Endothelial cell of umbilical vein (primary cell): ENCODE measurements around the gene USHBP1. TPM values are rescaled to one million over a fixed set of nuclear protein-coding genes. Genes with fewer than 3 reads are reported as not detected.

ENCODE experiments used
- BruUV-seq: library from RNA; stranded (reverse); fragments of 400-500 nt; replicated peaks from 2 replicates; lab custom pipeline; 2021; lab: Mats Ljungman, UMichigan
- CTCF ChIA-PET: fragments of 300-600, 350-600 bp; sonication (Branson Sonifier 250); formaldehyde crosslinking; loops from one replicate; lab custom pipeline; 2021; ENCODE audit warnings: antibody characterized with exemption, inconsistent platforms; lab: Charles Lee
- POLR2A ChIA-PET: fragments of 300-600, 350-600 bp; sonication (Branson Sonifier 250); formaldehyde crosslinking; loops from one replicate; lab custom pipeline; 2021; ENCODE audit warnings: antibody characterized with exemption, inconsistent platforms; lab: Charles Lee
- DNase-seq: peaks from one replicate; pipeline ENCODE4 v3.0.0-alpha.2; 2011; ENCODE audit warnings: low read depth, low spot score
- FAIRE-seq: peaks from 2 replicates; lab custom pipeline; 2011; peaks lifted over from hg19 to GRCh38; lab: Jason Lieb, UNC
- H2AFZ ChIP-seq: 2 replicates; pipeline ENCODE4 v1.6.0; 2012; ENCODE audit warnings: low read depth, low read length, control low read depth, inconsistent platforms
- H3K27ac ChIP-seq: 2 replicates; pipeline ENCODE4 v1.5.1; 2011; ENCODE audit warnings: low read depth, mild to moderate bottlenecking, control low read depth, low read length, moderate library complexity; ENCODE audit not compliant: insufficient read depth
- H3K27me3 ChIP-seq, 2 experiments: 2 replicates each; pipeline versions ENCODE4 v1.6.0 to v1.6.1; 2011; ENCODE audit warnings: low read length in 2 of 2, mixed read lengths in 1 of 2; ENCODE audit not compliant: control insufficient read depth in 2 of 2, insufficient read depth in 2 of 2
- H3K36me3 ChIP-seq, 2 experiments: 2 replicates in 1 of 2; 3 replicates in 1 of 2; pipeline ENCODE4 v1.5.1; 2011; ENCODE audit warnings: low read length in 2 of 2, mild to moderate bottlenecking in 1 of 2, moderate library complexity in 1 of 2; ENCODE audit not compliant: control insufficient read depth in 2 of 2, insufficient read depth in 2 of 2; ENCODE audit errors: extremely low read depth in 1 of 2
- H3K4me1 ChIP-seq: 3 replicates; pipeline ENCODE4 v1.5.1; 2011; ENCODE audit warnings: mild to moderate bottlenecking, low read length; ENCODE audit not compliant: control insufficient read depth, insufficient read depth; ENCODE audit errors: extremely low read depth
- H3K4me2 ChIP-seq: 2 replicates; pipeline ENCODE4 v1.6.1; 2011; ENCODE audit warnings: low read length, control low read depth, mixed read lengths; ENCODE audit not compliant: insufficient read depth
- H3K4me3 ChIP-seq, 3 experiments: fragments of 200-600 bp in 1 of 3; sonication (generic), shearing (Covaris generic) in 1 of 3; replicated peaks in 1 of 3; 2 replicates each; pipeline ENCODE4 v1.5.1; 2011 to 2016; ENCODE audit warnings: control low read depth in 3 of 3, low read length in 3 of 3, mild to moderate bottlenecking in 2 of 3, inconsistent platforms in 1 of 3, low read depth in 1 of 3, moderate library complexity in 1 of 3; ENCODE audit not compliant: insufficient read depth in 1 of 3
- H3K79me2 ChIP-seq: 2 replicates; pipeline ENCODE4 v1.6.0; 2012; ENCODE audit warnings: low read length, inconsistent platforms; ENCODE audit not compliant: control insufficient read depth, insufficient read depth
- H3K9ac ChIP-seq: replicated peaks from 2 replicates; pipeline ENCODE3; 2011; ENCODE audit warnings: low read length, control low read depth; ENCODE audit not compliant: insufficient read depth; ENCODE audit errors: extremely low read depth
- H3K9me1 ChIP-seq: replicated peaks from 3 replicates; pipeline ENCODE4 v1.6.0; 2011; ENCODE audit warnings: mild to moderate bottlenecking, low read length; ENCODE audit not compliant: control insufficient read depth, insufficient read depth; ENCODE audit errors: extremely low read depth
- H3K9me3 ChIP-seq: replicated peaks from 2 replicates; pipeline ENCODE4 v1.5.1; 2012; ENCODE audit warnings: low read length, inconsistent platforms; ENCODE audit not compliant: control insufficient read depth, insufficient read depth
- H4K20me1 ChIP-seq: replicated peaks from 2 replicates; pipeline ENCODE3; 2011; ENCODE audit warnings: mild to moderate bottlenecking, low read length; ENCODE audit not compliant: control insufficient read depth, insufficient read depth; ENCODE audit errors: extremely low read depth
- EZH2 ChIP-seq: IDR thresholded peaks from 2 replicates; pipeline ENCODE4 v1.6.1; 2012; ENCODE audit warnings: borderline replicate concordance, low read depth, mild to moderate bottlenecking, moderate library complexity, low read length, inconsistent platforms; ENCODE audit not compliant: severe bottlenecking
- FOS ChIP-seq: IDR thresholded peaks from 2 replicates; pipeline ENCODE4 v1.6.1; 2011; ENCODE audit warnings: mild to moderate bottlenecking, low read length, moderate library complexity, borderline replicate concordance; ENCODE audit not compliant: insufficient read depth
- GATA2 ChIP-seq: IDR thresholded peaks from 2 replicates; pipeline ENCODE4 v1.7.0; 2011; ENCODE audit warnings: low read depth, mild to moderate bottlenecking, moderate library complexity, mixed read lengths, low read length; ENCODE audit not compliant: insufficient read length, insufficient read depth
- JUN ChIP-seq: IDR thresholded peaks from 2 replicates; pipeline ENCODE4 v1.6.1; 2011; ENCODE audit warnings: borderline replicate concordance, low read depth; ENCODE audit not compliant: insufficient read length, insufficient read depth
- MYC ChIP-seq: IDR thresholded peaks from one replicate; pipeline ENCODE4 v1.6.1; 2011; ENCODE audit warnings: mild to moderate bottlenecking, low read depth, low read length
- POLR2A ChIP-seq: IDR thresholded peaks from 2 replicates; pipeline ENCODE4 v1.6.1; 2012; ENCODE audit warnings: low read depth, mild to moderate bottlenecking, control low read depth, low read length
- POLR2AphosphoS5 ChIP-seq: IDR thresholded peaks from 2 replicates; pipeline ENCODE4 v1.6.1; 2012; ENCODE audit warnings: low read depth, mild to moderate bottlenecking, control low read depth, low read length, moderate library complexity; ENCODE audit not compliant: insufficient read depth
- dilution Hi-C: fragments of 300-500 bp; cut with MboI; formaldehyde crosslinking; loops from one replicate; pipeline ENCODE4 v1.15.0; 2019; ENCODE audit warnings: low sequenced_read_pairs; ENCODE audit not compliant: extremely low pct_ligation_motif_present
- intact Hi-C: fragments of 100-400 bp; cut with micrococcal nuclease; formaldehyde crosslinking; loops from one replicate; pipeline ENCODE4 v1.10.0; 2022
- polyA plus RNA-seq, 4 experiments: library from polyadenylated mRNA; depleted of rRNA in 3 of 4; stranded (reverse) in 3 of 4; unstranded in 1 of 4; fragments of >200 nt; gene quantifications; 2 replicates each; pipeline versions ENCODE4 v1.2.1 to v1.2.3, GENCODE V29; 2011 to 2012; ENCODE audit warnings: missing spikeins in 1 of 4
- total RNA-seq: library from RNA; stranded (reverse); gene quantifications from 2 replicates; pipeline ENCODE4 v1.2.3, GENCODE V29; 2021
- TF ChIP-seq, protein P1 (sequence below): IDR thresholded peaks from 2 replicates; pipeline ENCODE4 v1.6.1; 2011; ENCODE audit not compliant: insufficient read depth, insufficient read length
- TF ChIP-seq, protein P2 (sequence below), 2 donors: IDR thresholded peaks; 1 replicate in 1 of 2; 2 replicates in 1 of 2; pipeline ENCODE4 v1.5.1; 2011; ENCODE audit warnings: low read length in 2 of 2, mild to moderate bottlenecking in 2 of 2, moderate library complexity in 2 of 2, control low read depth in 1 of 2, inconsistent platforms in 1 of 2, low read depth in 1 of 2; ENCODE audit not compliant: insufficient read depth in 1 of 2; ENCODE audit errors: extremely low read depth in 1 of 2

USHBP1 gene
- total and polyA plus RNA-seq, 2 donors (not counting 3 experiments of a cell fraction or from before 2014, with no cell fraction given) = 14.8 to 20.4 TPM

DNA sequence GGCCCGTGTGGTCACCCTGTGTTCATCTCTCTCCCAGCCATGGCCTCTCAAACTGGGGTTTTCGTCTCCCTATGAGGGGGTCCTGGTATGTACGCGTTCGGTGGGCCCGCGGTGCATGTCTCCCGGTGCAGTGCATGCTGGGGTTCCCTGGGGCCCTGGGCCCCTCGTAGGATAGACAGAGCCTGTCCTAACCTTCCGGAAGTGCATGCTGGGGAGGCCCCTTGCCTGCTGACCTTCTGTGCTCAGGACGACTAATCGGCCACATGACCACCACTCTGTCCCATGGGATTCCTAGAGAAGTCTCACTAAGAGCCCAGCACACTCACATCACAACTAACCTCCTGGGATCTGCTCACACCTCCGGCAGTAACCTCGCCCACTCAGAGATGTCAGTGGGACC, 54.2 kb downstream of the USHBP1 start:
- no TSS peak for BruUV-seq
- Histone ChIP-seq H3K4me3 (no peak overlapping the region), H3K9me3 (no peaks in the 10 kb centered on the region), H3K4me2 (no peak overlapping the region), H2AFZ (no peak overlapping the region), H3K27me3 (no peaks in the 10 kb centered on the region), H3K27ac (no peak overlapping the region), H3K9me1 (no peaks in the 10 kb centered on the region), H3K4me1 (peaks cover 13% of the 10 kb centered on the region), H3K36me3 (peaks cover 0 to 38% of the 10 kb centered on the region in 2 experiments), H3K79me2 (no peaks in the 10 kb centered on the region), H3K9ac (no peak overlapping the region), H4K20me1 (no peaks in the 10 kb centered on the region)
- TF ChIP-seq POLR2A = no peak
- TF ChIP-seq, protein P1, sequence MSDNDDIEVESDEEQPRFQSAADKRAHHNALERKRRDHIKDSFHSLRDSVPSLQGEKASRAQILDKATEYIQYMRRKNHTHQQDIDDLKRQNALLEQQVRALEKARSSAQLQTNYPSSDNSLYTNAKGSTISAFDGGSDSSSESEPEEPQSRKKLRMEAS = no peak
- TF ChIP-seq, protein P2, sequence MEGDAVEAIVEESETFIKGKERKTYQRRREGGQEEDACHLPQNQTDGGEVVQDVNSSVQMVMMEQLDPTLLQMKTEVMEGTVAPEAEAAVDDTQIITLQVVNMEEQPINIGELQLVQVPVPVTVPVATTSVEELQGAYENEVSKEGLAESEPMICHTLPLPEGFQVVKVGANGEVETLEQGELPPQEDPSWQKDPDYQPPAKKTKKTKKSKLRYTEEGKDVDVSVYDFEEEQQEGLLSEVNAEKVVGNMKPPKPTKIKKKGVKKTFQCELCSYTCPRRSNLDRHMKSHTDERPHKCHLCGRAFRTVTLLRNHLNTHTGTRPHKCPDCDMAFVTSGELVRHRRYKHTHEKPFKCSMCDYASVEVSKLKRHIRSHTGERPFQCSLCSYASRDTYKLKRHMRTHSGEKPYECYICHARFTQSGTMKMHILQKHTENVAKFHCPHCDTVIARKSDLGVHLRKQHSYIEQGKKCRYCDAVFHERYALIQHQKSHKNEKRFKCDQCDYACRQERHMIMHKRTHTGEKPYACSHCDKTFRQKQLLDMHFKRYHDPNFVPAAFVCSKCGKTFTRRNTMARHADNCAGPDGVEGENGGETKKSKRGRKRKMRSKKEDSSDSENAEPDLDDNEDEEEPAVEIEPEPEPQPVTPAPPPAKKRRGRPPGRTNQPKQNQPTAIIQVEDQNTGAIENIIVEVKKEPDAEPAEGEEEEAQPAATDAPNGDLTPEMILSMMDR (IDR thresholded peaks at IDR 0.05; ENCODE audit: extremely low read depth in 1 of 2, insufficient read depth in 1 of 2, low read depth in 1 of 2, low read length in 2 of 2) = no peak
- TF ChIP-seq MYC = no peak
- no peak for TF ChIP-seq FOS
- no peak for TF ChIP-seq JUN
- TF ChIP-seq POLR2AphosphoS5 = no peak
- TF ChIP-seq GATA2 = no peak
- no peak for TF ChIP-seq EZH2
- DNase-seq (no peak), FAIRE-seq (no peak)
- intact Hi-C loops = no loop called here
- ChIA-PET CTCF (no interaction called here), POLR2A (no interaction called here)
- dilution Hi-C loops = no loop called here
